ENCODE measurements around the gene TOX2. TPM values are rescaled to one million over a fixed set of nuclear protein-coding genes. Genes with fewer than 3 reads are reported as not detected.

Gene TOX2
- total RNA-seq, 1 donor, result 1.1 TPM

- Histone ChIP-seq H4K20me1 (ENCODE audit: insufficient read depth, low read length) (no peaks in the 10 kb centered on the region), H3K36me3 (ENCODE audit: insufficient read depth, low read length) (no peaks in the 10 kb centered on the region), H3K4me3 (ENCODE audit: insufficient read depth, low read length) (no peak overlapping the region), H3K27ac (ENCODE audit: low read depth, low read length) (no peak overlapping the region), H3K4me1 (ENCODE audit: insufficient read depth, low read length) (peaks cover 17% of the 10 kb centered on the region), H3K79me2 (ENCODE audit: insufficient read depth, low read length) (no peaks in the 10 kb centered on the region), H3K27me3 (ENCODE audit: insufficient read depth, low read length) (no peaks in the 10 kb centered on the region), H3K9me3 (ENCODE audit: low read depth, low read length) (no peaks in the 10 kb centered on the region), H3K4me2 (ENCODE audit: insufficient read depth, low read length) (no peak overlapping the region), H2AFZ (ENCODE audit: low read length) (no peak overlapping the region)
- DNase-seq (ENCODE audit: insufficient read length, low spot score, missing footprints), result no peak
- no peak for TF ChIP-seq CTCF (IDR thresholded peaks at IDR 0.05; ENCODE audit: extremely low read depth, low read depth, low read length)
These were observed 35.3 kb downstream of the TOX2 start for GRCh38 chr20:43949741-43950618.

GRCh38 chr20:43953919-43954592 is 39.4 kb downstream of the TOX2 start:
- no peaks in the 10 kb centered on the region for H3K9me3 ChIP-seq (ENCODE audit: low read depth, low read length)
- H3K4me1 ChIP-seq (ENCODE audit: insufficient read depth, low read length), result peaks cover 30% of the 10 kb centered on the region
- no peaks in the 10 kb centered on the region for H3K79me2 ChIP-seq (ENCODE audit: insufficient read depth, low read length)
- no peaks in the 10 kb centered on the region for H3K27me3 ChIP-seq (ENCODE audit: insufficient read depth, low read length)
- no peak overlapping the region for H3K27ac ChIP-seq (ENCODE audit: low read depth, low read length)
- DNase-seq (ENCODE audit: insufficient read length, low spot score, missing footprints), result no peak
- H3K36me3 ChIP-seq (ENCODE audit: insufficient read depth, low read length), result no peaks in the 10 kb centered on the region
- H2AFZ ChIP-seq (ENCODE audit: low read length), result no peak overlapping the region
- TF ChIP-seq CTCF (IDR thresholded peaks at IDR 0.05; ENCODE audit: extremely low read depth, low read depth, low read length), result no peak
- no peak overlapping the region for H3K4me3 ChIP-seq (ENCODE audit: insufficient read depth, low read length)
- no peak overlapping the region for H3K4me2 ChIP-seq (ENCODE audit: insufficient read depth, low read length)
- no peaks in the 10 kb centered on the region for H4K20me1 ChIP-seq (ENCODE audit: insufficient read depth, low read length)

GRCh38 chr20:43954704-43955061 is 40.0 kb downstream of the TOX2 start:
- no peak for DNase-seq (ENCODE audit: insufficient read length, low spot score, missing footprints)
- Histone ChIP-seq H3K79me2 (ENCODE audit: insufficient read depth, low read length) (no peaks in the 10 kb centered on the region), H3K36me3 (ENCODE audit: insufficient read depth, low read length) (no peaks in the 10 kb centered on the region), H4K20me1 (ENCODE audit: insufficient read depth, low read length) (no peaks in the 10 kb centered on the region), H3K4me1 (ENCODE audit: insufficient read depth, low read length) (peaks cover 33% of the 10 kb centered on the region), H3K4me2 (ENCODE audit: insufficient read depth, low read length) (peak overlapping the region; percentile 77), H3K27ac (ENCODE audit: low read depth, low read length) (peak overlapping the region; percentile 92), H3K27me3 (ENCODE audit: insufficient read depth, low read length) (no peaks in the 10 kb centered on the region), H3K9me3 (ENCODE audit: low read depth, low read length) (no peaks in the 10 kb centered on the region), H2AFZ (ENCODE audit: low read length) (no peak overlapping the region), H3K4me3 (ENCODE audit: insufficient read depth, low read length) (no peak overlapping the region)
- no peak for TF ChIP-seq CTCF (IDR thresholded peaks at IDR 0.05; ENCODE audit: extremely low read depth, low read depth, low read length)
